CD4-positive, alpha-beta T cell treated with Interleukin-10 for 1 hour (primary cell): Measurements from ENCODE around the gene NIT2.
A peak's percentile ranks its signal among the peaks of the same experiment; 100 is the strongest.
"Not testable (repeated sequence)": the region's sequence is repeated elsewhere in the genome, so short reads cannot be mapped to it uniquely, and the experiment has no call there.

Experiments used
- DNase-seq: peaks from one replicate; pipeline ENCODE4 v3.0.0-alpha.2; 2020

NIT2 gene

DNA sequence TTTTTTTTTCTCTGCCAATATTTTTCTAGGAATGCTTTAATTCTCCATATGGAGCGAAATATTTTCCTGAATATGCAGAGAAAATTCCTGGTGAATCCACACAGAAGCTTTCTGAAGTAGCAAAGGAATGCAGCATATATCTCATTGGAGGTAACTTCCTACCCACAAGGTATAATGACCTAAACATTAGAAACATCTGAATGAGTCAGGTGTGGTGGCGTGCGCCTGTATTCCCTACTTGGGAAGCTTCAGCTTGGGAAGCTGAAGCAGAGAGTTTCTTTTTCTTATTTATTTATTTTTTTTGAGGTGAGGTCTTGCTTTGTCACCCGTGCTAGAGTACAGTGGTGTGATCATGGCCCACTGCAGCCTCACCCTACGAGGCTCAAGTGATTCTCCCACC lies 5.2 kb downstream of the NIT2 start:
- DNase-seq, result no peak

DNA sequence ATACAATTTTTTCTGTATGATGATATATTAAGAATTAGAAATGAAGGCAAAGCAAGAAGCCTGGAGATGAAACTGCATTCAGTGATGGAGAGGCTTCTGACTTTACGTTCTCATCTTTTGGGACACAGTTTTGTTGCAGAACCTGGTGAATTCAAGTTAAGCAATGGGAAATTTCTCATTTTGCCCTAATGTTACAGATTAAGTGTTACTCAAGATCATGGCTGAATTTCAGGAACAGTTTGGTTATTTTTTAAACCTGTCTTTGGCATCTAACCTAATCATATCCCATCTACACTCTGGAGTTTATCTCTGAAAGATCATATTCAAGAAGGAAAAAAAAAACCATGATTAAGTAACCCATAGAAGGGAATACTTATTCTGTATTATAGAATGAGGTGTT lies 6.0 kb downstream of the NIT2 start:
- no peak for DNase-seq

DNA sequence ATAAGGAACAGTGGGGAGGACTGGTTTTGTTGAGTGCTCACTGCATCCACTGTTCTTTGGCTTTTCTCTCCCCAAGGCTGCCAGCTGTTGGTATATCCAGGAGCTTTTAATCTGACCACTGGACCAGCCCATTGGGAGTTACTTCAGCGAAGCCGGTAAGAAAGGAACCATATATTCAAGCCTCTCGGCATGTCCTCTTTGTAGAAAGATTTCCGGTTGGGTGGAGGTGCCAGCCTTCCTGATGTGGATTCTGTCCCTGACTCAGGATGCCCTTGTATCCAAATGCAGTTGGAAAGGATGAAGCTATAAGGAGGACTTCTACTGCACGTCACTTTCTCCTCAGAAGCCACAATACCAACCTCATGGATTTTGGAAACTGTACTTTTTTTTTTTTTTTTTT lies 14.2 kb downstream of the NIT2 start:
- no peak for DNase-seq

DNA sequence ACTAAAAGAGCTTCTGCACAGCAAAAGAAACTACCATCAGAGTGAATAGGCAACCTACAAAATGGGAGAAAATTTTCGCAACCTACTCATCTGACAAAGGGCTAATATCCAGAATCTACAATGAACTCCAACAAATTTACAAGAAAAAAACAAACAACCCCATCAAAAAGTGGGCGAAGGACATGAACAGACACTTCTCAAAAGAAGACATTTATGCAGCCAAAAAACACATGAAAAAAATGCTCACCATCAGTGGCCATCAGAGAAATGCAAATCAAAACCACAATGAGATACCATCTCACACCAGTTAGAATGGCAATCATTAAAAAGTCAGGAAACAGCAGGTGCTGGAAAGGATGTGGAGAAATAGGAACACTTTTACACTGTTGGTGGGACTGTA lies 17.2 kb downstream of the NIT2 start:
- not testable (repeated sequence) for DNase-seq

DNA sequence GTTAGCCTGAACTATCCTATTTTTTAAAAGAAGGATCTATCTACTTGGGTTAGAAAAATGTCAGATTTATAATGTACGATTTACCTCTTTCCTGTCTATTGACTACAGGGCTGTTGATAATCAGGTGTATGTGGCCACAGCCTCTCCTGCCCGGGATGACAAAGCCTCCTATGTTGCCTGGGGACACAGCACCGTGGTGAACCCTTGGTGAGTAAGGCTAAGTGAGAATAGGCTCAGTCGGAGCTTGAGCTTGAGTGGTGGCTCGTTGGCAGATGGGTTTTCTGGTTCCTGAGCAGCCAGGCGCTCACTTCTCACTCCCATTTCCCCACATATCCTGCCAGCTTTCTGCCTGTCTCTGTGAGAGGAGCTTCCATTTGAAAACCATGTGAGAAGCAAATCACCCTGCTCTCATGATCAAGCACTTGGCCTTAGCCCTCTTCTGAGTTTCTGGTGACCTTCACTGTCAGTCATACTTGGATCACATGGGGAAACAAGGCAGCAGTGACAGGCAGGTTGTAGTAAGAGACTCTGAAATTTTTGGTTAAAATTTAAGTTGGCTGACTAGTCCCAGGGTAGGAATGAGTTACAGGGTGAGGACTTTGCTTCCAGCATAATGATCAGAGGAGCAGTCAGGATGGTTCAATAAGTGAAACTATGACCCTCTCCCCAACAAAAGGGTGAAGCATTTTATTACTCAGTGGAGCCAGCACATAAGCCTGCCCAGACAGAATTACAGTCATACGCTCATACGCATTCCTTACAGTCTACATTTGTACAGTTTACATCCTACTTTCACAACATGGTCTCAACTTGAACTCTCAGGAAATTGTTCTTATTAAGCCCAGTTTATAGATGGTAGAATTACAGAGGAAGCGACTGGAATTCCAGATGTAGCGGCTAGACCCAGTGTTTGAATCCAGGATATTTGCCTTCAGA lies 18.0 kb downstream of the NIT2 start:
- no peak for DNase-seq

DNA sequence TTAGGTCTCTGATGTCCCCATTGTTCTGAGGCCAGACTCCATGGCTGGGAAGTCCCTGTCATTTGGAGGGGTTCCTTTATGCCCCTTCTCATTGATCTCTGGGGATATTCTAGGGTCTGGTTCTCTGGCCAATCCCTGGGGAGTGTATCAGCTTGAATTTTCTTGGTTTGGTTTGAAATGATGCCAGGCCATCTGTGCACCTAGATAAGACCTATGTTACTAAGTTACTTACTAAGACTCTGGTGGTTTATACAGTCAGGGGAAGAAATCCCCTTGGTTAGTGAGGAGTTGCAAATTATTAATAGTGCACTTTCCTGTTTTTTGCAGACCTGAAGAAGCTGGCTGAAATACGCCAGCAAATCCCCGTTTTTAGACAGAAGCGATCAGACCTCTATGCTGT lies 20.3 kb downstream of the NIT2 start:
- DNase-seq, result no peak

DNA sequence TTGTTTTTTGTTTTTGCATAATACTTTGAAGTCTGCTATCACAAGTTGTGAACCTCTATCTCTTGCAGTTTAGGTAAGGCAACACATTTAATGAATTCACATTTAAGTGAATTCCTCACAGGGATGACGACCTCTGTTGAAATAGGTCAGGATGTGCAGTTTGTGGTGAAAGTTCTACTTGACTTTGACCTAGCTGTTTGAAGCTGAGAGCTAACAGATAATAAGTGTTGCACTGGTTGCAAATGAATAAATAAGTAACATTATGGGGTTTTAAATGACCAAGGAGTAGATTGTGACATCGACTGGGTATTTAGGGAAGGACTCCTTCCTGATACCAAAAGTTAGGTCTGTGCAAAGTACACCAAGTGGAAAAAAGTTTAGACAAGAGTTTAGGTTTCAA lies 23.9 kb downstream of the NIT2 start:
- DNase-seq, result no peak

DNA sequence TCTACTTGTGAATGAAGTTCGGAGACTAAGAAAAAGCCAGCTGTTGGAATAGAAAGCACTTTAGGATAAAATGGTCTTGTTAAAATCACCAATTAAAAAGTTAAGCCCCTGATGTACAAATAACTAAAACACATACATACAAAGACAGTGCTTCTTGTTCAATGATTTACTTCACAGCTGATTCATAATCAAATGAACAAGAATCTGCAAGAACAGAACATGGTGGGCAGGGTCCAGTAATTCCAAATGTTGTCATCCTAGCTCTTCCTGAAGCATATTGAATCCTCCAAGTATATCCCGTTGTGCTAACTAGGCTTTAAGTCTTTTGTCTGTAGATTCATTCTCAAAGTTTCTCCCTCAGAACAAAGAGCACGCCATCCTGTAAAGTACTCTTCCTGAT lies 24.5 kb downstream of the NIT2 start:
- DNase-seq, result no peak

DNA sequence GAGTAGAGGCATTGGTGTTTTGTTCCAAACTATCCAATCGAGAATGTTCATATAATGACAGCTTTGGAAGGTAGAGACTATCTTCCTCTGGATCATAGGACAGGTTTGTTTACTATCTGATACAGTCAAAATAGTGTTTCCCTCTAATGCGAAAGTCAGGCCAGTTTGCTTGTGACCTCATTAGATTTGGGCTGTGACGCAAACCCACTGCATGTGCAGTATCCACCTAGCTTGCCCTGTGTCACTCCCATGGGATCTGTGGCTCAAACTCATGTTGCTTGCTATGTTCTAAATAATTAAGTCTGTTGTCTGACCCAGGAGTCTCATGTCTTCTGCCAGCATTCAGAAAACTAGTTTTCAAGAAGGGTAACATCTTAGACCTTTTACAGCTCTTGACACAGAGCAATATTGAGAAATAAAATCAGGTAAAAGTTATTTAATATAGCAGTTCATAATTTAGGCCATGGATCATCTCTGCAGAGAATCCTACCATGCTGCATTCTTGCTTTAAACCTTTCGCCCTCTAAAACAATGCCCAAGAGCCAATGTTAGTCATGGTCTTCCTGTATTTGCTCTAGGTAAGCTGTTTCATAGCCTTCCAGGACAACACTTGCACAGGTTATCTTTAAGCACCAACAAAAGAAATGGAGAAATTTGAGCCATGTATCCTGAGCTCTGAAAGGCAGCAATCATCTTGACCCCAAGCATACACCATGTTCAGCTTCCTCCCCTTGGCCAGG lies 26.4 kb downstream of the NIT2 start:
- no peak for DNase-seq

DNA sequence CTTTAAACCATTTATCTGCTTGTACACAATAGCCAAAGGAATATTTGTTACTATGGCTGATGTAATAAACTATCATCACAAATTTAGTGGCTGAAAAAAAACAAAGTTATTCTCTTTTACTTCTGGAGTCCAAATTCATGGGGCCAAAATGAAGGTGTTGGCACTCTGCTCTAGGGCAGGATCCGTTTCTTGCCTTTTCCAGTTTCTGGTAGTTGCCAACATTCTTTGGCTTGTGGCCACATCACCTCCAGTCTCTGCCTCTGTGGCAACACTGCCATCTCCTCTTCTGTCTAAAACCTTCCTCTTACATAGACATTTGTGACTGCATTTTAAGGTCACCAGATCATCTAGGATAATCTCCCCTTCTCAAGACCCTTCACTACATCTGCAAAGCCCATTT lies 27.3 kb downstream of the NIT2 start:
- no peak for DNase-seq

DNA sequence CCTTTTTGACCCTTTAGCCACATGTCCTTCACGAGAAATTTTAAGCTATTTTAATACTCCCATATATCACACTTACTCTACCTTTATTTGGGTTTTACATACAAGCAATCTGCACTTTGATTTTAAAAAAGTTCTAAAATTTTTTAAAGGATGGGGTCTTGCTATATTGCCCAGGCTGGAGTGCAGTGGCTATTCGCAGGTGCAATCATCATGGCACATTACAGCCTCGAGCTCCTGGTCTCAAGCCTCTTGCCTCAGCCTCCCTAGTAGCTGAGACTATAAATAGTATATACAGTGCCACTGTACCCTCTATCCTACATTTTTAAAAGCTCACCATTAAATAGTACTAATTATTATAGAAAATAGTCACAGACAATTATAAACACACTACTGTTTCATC lies 29.9 kb downstream of the NIT2 start:
- DNase-seq, result no peak

DNA sequence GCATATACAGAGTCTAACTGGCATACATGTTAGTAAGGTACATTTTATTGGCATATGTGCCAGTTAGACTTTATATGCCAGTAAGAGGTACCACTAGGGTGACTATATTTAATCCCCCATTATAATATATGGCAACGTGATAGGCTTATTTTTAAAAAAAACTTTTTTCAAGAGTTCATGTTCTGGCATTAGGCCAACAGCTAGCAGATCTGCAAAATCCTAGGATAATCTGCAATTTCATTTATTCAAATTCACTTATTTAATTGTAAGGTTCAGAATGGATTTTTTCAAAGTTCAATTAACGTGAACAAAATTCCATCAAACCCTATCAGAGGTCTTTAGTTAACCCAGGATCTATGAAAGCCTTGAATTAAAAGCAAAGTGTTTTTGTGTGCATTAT lies 31.9 kb downstream of the NIT2 start:
- no peak for DNase-seq

DNA sequence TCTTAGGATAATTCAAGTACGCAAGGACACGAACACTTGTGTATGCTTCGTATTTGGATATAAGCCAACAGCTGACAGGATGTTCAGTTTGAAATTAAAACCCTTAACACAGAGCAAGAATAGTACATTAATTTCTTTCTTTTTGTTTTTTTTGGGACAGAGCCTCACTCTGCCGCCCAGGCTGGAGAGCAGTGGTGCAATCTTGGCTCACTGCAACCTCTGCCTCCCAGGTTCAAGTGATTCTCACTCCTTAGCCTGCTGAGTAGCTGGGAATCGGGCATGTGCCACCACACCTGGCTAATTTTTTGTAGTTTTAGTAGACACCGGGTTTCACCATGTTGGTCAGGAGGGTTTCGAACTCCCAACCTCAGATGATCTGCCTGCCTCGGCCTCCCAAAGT lies 33.9 kb downstream of the NIT2 start:
- DNase-seq, result no peak

DNA sequence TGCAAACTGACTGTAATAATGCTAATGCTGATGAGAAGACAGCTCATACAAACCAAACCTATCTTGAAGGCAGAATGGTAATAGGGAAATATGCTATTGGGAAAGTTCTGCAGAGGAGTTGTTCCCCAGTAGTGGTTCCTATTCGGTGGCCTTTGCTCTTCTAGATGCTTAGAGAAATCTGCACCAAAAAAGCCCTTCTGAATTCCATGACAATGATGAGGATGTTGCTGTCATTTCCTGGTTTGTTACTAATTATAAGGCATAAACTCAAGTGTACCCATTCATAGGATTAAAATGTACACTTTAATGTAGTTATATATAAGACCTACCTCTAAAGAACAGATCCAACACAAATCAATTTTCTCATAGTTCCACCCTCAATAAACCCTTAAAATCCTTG lies 36.2 kb downstream of the NIT2 start:
- DNase-seq, result no peak

DNA sequence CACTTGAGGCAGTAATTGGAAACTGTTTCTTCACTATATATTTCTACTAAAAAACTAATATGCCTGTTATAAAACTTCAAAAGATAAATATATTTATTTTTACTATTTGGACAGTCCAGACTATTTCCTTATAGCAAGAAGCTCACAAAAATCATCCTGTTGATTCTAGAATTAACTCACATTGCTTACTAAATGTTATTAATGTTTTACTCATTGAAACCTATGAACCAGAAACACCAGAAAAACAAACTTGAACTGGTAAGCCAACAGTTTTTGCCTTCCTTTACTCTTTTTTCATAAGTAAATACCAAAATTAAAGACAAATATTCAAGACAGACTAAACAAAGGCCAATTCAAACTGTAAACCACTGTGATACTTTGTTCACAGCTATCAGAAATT lies 40.0 kb downstream of the NIT2 start:
- DNase-seq, result no peak

DNA sequence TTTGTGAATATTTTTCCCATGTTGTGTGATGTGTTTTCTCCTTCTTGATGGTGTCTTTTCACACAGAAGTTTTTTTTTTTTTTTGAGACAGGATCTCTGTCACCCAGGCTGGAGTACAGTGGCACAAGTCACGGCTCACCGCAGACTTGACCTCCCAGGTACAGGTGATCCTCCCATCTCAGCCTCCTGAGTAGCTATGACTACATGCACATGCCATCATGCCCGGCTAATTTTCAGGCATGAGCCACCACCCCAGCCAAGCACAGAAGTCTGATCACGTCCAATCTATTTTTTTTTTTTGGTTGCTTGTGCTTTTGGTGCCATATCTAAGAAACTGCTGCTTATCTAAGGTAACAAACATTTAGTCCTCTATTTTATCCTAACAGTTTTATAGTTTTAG lies 41.7 kb downstream of the NIT2 start:
- DNase-seq, result no peak

DNA sequence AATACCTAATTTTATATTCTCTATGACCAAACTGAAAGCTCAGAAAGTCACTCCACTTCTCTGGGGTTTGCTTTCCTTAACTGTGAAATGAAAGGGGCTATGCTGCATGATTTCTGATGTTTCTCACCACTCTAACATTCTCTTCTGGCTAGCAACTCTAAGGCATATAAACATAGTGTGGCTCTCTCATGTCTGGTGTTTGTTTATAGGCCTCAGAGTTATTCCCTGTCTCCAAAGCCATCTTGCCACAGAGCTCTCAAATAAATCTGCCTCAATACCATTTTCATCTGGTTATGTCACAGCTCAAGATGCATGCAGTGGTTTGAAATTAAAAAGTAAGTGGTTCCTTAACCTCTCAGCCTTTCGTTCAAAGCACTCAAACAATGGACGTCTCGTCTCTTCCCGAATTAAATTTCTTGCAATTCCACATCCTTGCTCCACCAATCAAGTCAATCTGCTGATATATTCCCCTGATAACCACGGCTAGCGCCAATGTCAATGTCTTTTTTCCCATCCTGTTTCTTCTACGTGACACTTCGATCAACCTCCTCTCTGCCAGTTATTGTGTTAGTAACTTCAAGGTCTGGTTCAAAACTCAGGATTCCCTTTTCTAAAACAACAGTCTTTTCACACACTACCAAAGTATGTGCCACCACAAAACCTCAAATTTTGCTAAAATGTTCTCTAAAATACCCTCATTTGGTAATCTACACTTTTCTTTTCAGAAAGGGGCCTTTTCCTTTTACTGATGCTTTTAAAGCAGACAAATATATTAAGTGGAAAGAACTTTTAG lies 50.4 kb downstream of the NIT2 start:
- DNase-seq, result no peak

DNA sequence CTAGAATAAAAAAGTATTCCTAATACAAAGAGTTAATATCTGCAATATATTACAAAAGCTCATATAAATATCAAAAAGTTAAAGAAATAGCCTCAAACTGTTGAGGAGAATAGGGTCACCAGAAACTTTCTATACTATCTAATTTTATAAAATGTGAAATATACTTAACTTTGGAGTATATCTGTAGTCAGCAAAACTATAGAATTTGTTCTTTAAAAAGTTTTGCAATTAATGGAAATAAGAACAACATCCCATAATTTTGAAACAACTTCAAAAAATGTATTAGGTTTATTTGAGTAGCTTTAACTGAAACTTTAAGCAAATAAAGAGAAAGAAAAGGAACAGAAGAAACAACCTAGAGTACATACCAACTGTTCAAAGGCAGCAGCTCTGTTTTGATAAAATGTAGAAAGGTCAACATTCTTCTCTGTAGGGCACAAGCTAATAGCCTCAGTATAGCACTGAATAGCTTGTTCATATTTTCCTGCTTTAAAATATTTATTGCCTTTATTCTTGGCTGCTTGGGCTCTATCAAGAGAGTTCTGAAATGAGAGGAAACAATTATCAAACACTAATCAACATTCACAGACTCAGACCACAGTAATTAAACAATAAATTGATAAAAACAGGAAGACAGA lies 52.0 kb downstream of the NIT2 start:
- no peak for DNase-seq

DNA sequence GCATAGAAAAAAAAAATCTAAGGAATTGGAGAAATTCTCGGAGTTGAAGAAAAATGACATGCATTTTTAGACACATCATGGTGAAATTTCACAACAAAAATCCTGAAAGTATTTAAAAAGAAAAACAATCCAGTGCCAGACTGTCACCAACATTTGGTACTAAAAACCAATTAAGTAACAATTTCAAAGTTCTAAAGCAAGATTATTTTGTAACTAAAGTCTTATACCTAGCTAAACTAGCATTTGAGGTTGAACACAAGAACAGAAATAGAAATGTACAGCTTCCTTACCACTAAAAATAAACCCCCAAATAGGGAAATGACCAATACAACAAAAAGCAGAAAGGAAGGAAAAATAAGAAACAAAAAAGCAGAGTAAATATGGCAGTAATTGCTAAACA lies 54.5 kb downstream of the NIT2 start:
- DNase-seq, result no peak

DNA sequence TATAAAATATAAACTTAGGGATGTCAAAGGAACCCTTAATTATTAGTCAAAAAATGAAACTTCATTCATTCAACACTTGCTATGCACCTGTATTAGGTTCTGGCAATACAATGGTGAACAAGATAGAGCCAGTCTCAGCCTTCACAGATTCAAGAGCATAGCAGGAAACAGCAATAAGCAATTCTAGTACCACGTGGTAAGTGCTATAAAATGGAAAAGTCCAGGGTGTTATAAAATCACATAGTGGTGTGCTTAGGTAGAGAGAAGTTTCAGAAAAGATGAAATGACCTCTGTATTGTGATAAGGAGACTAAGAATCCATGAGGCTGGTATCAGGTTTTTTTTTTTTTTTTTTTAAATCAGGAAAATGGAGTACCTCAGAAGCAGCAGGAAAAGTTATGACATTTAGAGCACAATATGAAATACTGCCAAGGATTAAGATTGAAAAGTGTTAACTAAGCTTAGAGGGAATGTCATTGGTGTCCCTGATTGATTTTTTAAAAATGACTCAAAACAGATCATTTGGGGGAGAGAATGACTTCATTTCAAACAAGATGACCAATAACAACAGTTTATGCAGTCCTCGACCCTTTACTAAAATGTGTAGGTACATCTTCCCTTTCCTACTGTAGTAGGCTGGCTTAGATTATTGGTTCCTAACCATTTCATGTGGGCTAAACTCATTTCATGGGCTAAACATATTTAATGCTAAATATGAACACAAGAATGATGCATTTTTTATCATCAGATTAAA lies 61.3 kb downstream of the NIT2 start:
- DNase-seq, result no peak

DNA sequence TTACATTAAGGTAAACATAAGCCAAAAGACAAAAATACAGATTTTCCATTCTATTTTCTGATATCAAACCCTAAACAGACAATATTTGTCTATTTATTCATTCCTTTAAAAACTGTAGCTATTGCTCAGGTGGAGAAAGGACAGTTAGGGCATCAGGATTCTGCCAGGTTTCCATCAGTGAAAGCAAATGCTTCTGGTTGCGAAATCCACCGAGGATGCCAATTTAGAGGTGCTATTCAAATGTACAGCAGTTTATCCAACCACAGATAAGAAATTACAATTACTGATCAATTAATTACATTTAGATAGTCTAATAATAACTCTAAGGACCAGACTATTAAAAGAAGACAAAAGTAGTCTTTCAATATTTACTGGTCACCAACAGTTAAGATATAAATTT lies 62.4 kb downstream of the NIT2 start:
- no peak for DNase-seq

DNA sequence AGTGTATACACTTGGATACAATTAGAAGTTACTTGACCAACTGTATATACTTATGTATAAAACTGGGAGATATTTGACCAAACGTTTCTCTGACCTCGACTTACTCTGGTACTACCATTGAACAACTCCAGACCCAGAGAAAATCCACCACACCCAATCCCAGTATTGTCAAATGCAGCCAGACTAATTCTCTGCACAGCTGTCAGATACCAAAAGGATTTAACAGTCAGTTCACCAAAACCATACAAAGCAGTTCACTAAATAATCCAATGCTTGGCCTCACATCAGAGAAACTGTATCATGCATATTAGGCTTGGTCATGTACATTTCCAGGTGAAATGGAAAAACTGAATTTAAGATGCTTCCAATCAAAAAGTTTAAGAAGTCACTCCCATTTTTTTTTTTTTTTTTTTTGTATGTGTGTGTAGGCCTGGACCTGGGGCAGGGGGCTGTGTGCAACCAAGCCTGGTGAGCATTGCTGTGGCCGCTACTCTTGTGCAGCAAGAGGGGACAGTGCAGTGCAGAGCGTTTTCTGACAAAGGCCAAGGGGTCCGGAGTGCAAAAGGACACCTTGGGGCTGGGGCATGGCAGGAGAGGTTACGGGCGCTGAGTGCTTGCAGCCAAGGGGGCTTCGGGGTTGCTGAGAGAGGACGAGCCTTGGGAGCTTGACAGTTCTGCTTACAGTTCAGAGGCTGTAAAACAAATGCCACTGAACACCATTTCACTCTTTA lies 64.9 kb downstream of the NIT2 start:
- peak; percentile 2 for DNase-seq
